ENCODE data around the gene TALDO1.
"Not testable (repeated sequence)": the region's sequence is repeated elsewhere in the genome, so short reads cannot be mapped to it uniquely, and the experiment has no call there.

The TALDO1 gene

GRCh38 chr11:724778-725386 lies 22.4 kb upstream of the TALDO1 start:
- Histone ChIP-seq H3K36me3 (ENCODE audit: control insufficient read depth in 1 of 2, insufficient read depth in 2 of 2, low read length in 2 of 2) (peaks cover 0 to 18% of the 10 kb centered on the region in 2 donors), H3K9me3 (ENCODE audit: control insufficient read depth in 1 of 2, low read length in 2 of 2) (no peaks in the 10 kb centered on the region), H3K4me3 (ENCODE audit: low read depth in 1 of 2, low read length in 2 of 2) (no peak overlapping the region), H3K9ac (ENCODE audit: low read depth in 1 of 2, low read length in 2 of 2) (no peak overlapping the region), H3K4me1 (ENCODE audit: control insufficient read depth in 1 of 2, insufficient read depth in 2 of 2, low read length in 2 of 2) (peaks cover 38 to 47% of the 10 kb centered on the region in 2 donors), H3K27me3 (ENCODE audit: control insufficient read depth in 1 of 2, insufficient read depth in 2 of 2, low read length in 2 of 2) (peaks cover 4 to 6% of the 10 kb centered on the region in 2 donors), H3K27ac (ENCODE audit: low read depth, low read length) (no peak overlapping the region)

- Histone ChIP-seq H3K9me3 (ENCODE audit: control insufficient read depth in 1 of 2, low read length in 2 of 2) (no peaks in the 10 kb centered on the region), H3K36me3 (ENCODE audit: control insufficient read depth in 1 of 2, insufficient read depth in 2 of 2, low read length in 2 of 2) (peaks cover 0 to 12% of the 10 kb centered on the region in 2 donors), H3K27ac (ENCODE audit: low read depth, low read length) (peak overlapping the region; percentile 42), H3K4me3 (ENCODE audit: low read depth in 1 of 2, low read length in 2 of 2) (peak overlapping the region; percentile 8 to 36), H3K4me1 (ENCODE audit: control insufficient read depth in 1 of 2, insufficient read depth in 2 of 2, low read length in 2 of 2) (peaks cover 36 to 47% of the 10 kb centered on the region in 2 donors), H3K9ac (ENCODE audit: low read depth in 1 of 2, low read length in 2 of 2) (no peak overlapping the region), H3K27me3 (ENCODE audit: control insufficient read depth in 1 of 2, insufficient read depth in 2 of 2, low read length in 2 of 2) (peaks cover 4 to 6% of the 10 kb centered on the region in 2 donors)
Observed at GRCh38 chr11:725624-726202, 21.6 kb upstream of the TALDO1 start.

- peak overlapping the region; percentile 42 for H3K27ac ChIP-seq (ENCODE audit: low read depth, low read length)
- H3K9me3 ChIP-seq (ENCODE audit: control insufficient read depth in 1 of 2, low read length in 2 of 2) = no peaks in the 10 kb centered on the region
- H3K27me3 ChIP-seq (ENCODE audit: control insufficient read depth in 1 of 2, insufficient read depth in 2 of 2, low read length in 2 of 2) = peaks cover under 1 to 4% of the 10 kb centered on the region in 2 donors
- peaks cover 0 to 12% of the 10 kb centered on the region in 2 donors for H3K36me3 ChIP-seq (ENCODE audit: control insufficient read depth in 1 of 2, insufficient read depth in 2 of 2, low read length in 2 of 2)
- H3K4me3 ChIP-seq (ENCODE audit: low read depth in 1 of 2, low read length in 2 of 2) = peak overlapping the region in 1 of 2 donors; percentile 32
- peak overlapping the region in 1 of 2 donors; percentile 18 for H3K9ac ChIP-seq (ENCODE audit: low read depth in 1 of 2, low read length in 2 of 2)
- peaks cover 31 to 40% of the 10 kb centered on the region in 2 donors for H3K4me1 ChIP-seq (ENCODE audit: control insufficient read depth in 1 of 2, insufficient read depth in 2 of 2, low read length in 2 of 2)
Observed at GRCh38 chr11:726278-727220, 20.7 kb upstream of the TALDO1 start.

- Histone ChIP-seq H3K36me3 (ENCODE audit: control insufficient read depth in 1 of 2, insufficient read depth in 2 of 2, low read length in 2 of 2) (peaks cover 0 to 12% of the 10 kb centered on the region in 2 donors), H3K4me1 (ENCODE audit: control insufficient read depth in 1 of 2, insufficient read depth in 2 of 2, low read length in 2 of 2) (peaks cover 23 to 34% of the 10 kb centered on the region in 2 donors), H3K27me3 (ENCODE audit: control insufficient read depth in 1 of 2, insufficient read depth in 2 of 2, low read length in 2 of 2) (peaks cover 0 to under 1% of the 10 kb centered on the region in 2 donors), H3K9me3 (ENCODE audit: control insufficient read depth in 1 of 2, low read length in 2 of 2) (no peaks in the 10 kb centered on the region), H3K4me3 (ENCODE audit: low read depth in 1 of 2, low read length in 2 of 2) (no peak overlapping the region), H3K9ac (ENCODE audit: low read depth in 1 of 2, low read length in 2 of 2) (no peak overlapping the region), H3K27ac (ENCODE audit: low read depth, low read length) (no peak overlapping the region)
Observed at GRCh38 chr11:727281-727701, 20.0 kb upstream of the TALDO1 start.

- H3K9me3 ChIP-seq (ENCODE audit: control insufficient read depth in 1 of 2, low read length in 2 of 2) = no peaks in the 10 kb centered on the region
- H3K4me3 ChIP-seq (ENCODE audit: low read depth in 1 of 2, low read length in 2 of 2) = no peak overlapping the region
- peaks cover 22 to 32% of the 10 kb centered on the region in 2 donors for H3K4me1 ChIP-seq (ENCODE audit: control insufficient read depth in 1 of 2, insufficient read depth in 2 of 2, low read length in 2 of 2)
- H3K27ac ChIP-seq (ENCODE audit: low read depth, low read length) = no peak overlapping the region
- H3K36me3 ChIP-seq (ENCODE audit: control insufficient read depth in 1 of 2, insufficient read depth in 2 of 2, low read length in 2 of 2) = peaks cover 0 to 12% of the 10 kb centered on the region in 2 donors
- no peaks in the 10 kb centered on the region for H3K27me3 ChIP-seq (ENCODE audit: control insufficient read depth in 1 of 2, insufficient read depth in 2 of 2, low read length in 2 of 2)
- H3K9ac ChIP-seq (ENCODE audit: low read depth in 1 of 2, low read length in 2 of 2) = peak overlapping the region in 1 of 2 donors; percentile 10
Observed at GRCh38 chr11:727859-728748, 19.2 kb upstream of the TALDO1 start.

- H3K27me3 ChIP-seq (ENCODE audit: control insufficient read depth in 1 of 2, insufficient read depth in 2 of 2, low read length in 2 of 2) = no peaks in the 10 kb centered on the region
- H3K36me3 ChIP-seq (ENCODE audit: control insufficient read depth in 1 of 2, insufficient read depth in 2 of 2, low read length in 2 of 2) = peaks cover 0 to 7% of the 10 kb centered on the region in 2 donors
- peak overlapping the region in 1 of 2 donors; percentile 10 for H3K9ac ChIP-seq (ENCODE audit: low read depth in 1 of 2, low read length in 2 of 2)
- H3K9me3 ChIP-seq (ENCODE audit: control insufficient read depth in 1 of 2, low read length in 2 of 2) = no peaks in the 10 kb centered on the region
- peaks cover 22 to 32% of the 10 kb centered on the region in 2 donors for H3K4me1 ChIP-seq (ENCODE audit: control insufficient read depth in 1 of 2, insufficient read depth in 2 of 2, low read length in 2 of 2)
- H3K27ac ChIP-seq (ENCODE audit: low read depth, low read length) = no peak overlapping the region
- H3K4me3 ChIP-seq (ENCODE audit: low read depth in 1 of 2, low read length in 2 of 2) = no peak overlapping the region
Observed at GRCh38 chr11:728901-729491, 18.3 kb upstream of the TALDO1 start.

GRCh38 chr11:729492-730074 lies 17.7 kb upstream of the TALDO1 start:
- Histone ChIP-seq H3K27me3 (ENCODE audit: control insufficient read depth in 1 of 2, insufficient read depth in 2 of 2, low read length in 2 of 2) (no peaks in the 10 kb centered on the region), H3K9ac (ENCODE audit: low read depth in 1 of 2, low read length in 2 of 2) (peak overlapping the region in 1 of 2 donors; percentile 10), H3K9me3 (ENCODE audit: control insufficient read depth in 1 of 2, low read length in 2 of 2) (no peaks in the 10 kb centered on the region), H3K36me3 (ENCODE audit: control insufficient read depth in 1 of 2, insufficient read depth in 2 of 2, low read length in 2 of 2) (peaks cover 0 to 2% of the 10 kb centered on the region in 2 donors), H3K27ac (ENCODE audit: low read depth, low read length) (no peak overlapping the region), H3K4me1 (ENCODE audit: control insufficient read depth in 1 of 2, insufficient read depth in 2 of 2, low read length in 2 of 2) (peaks cover 21 to 28% of the 10 kb centered on the region in 2 donors), H3K4me3 (ENCODE audit: low read depth in 1 of 2, low read length in 2 of 2) (no peak overlapping the region)

- no peaks in the 10 kb centered on the region for H3K27me3 ChIP-seq (ENCODE audit: control insufficient read depth in 1 of 2, insufficient read depth in 2 of 2, low read length in 2 of 2)
- no peak overlapping the region for H3K9ac ChIP-seq (ENCODE audit: low read depth in 1 of 2, low read length in 2 of 2)
Observed at GRCh38 chr11:733072-733471, 14.2 kb upstream of the TALDO1 start.

GRCh38 chr11:734541-734940 lies 12.7 kb upstream of the TALDO1 start:
- not testable (repeated sequence) for H3K4me1 ChIP-seq (ENCODE audit: control insufficient read depth in 1 of 2, insufficient read depth in 2 of 2, low read length in 2 of 2); H3K9ac ChIP-seq (ENCODE audit: low read depth in 1 of 2, low read length in 2 of 2); H3K36me3 ChIP-seq (ENCODE audit: control insufficient read depth in 1 of 2, insufficient read depth in 2 of 2, low read length in 2 of 2); H3K4me3 ChIP-seq (ENCODE audit: low read depth in 1 of 2, low read length in 2 of 2); H3K9me3 ChIP-seq (ENCODE audit: control insufficient read depth in 1 of 2, low read length in 2 of 2); H3K27me3 ChIP-seq (ENCODE audit: control insufficient read depth in 1 of 2, insufficient read depth in 2 of 2, low read length in 2 of 2); H3K27ac ChIP-seq (ENCODE audit: low read depth, low read length)

More at GRCh38 chr11:733072-733471, 14.2 kb upstream of the TALDO1 start:
- Histone ChIP-seq H3K4me3 (ENCODE audit: low read depth in 1 of 2, low read length in 2 of 2) (no peak overlapping the region), H3K4me1 (ENCODE audit: control insufficient read depth in 1 of 2, insufficient read depth in 2 of 2, low read length in 2 of 2) (peaks cover 0 to 2% of the 10 kb centered on the region in 2 donors), H3K9me3 (ENCODE audit: control insufficient read depth in 1 of 2, low read length in 2 of 2) (no peaks in the 10 kb centered on the region), H3K27ac (ENCODE audit: low read depth, low read length) (no peak overlapping the region), H3K36me3 (ENCODE audit: control insufficient read depth in 1 of 2, insufficient read depth in 2 of 2, low read length in 2 of 2) (no peaks in the 10 kb centered on the region)

Measured in duodenal mucosa (tissue), 2 donors.